ENCODE measurements around the gene TSG101. TPM values are rescaled to one million over a fixed set of nuclear protein-coding genes. Genes with fewer than 3 reads are reported as not detected.

The TSG101 gene
- total and polyA plus RNA-seq, 3 experiments from 2014 or later, result 44.8 to 55.4 (median 45.4) TPM

DNA sequence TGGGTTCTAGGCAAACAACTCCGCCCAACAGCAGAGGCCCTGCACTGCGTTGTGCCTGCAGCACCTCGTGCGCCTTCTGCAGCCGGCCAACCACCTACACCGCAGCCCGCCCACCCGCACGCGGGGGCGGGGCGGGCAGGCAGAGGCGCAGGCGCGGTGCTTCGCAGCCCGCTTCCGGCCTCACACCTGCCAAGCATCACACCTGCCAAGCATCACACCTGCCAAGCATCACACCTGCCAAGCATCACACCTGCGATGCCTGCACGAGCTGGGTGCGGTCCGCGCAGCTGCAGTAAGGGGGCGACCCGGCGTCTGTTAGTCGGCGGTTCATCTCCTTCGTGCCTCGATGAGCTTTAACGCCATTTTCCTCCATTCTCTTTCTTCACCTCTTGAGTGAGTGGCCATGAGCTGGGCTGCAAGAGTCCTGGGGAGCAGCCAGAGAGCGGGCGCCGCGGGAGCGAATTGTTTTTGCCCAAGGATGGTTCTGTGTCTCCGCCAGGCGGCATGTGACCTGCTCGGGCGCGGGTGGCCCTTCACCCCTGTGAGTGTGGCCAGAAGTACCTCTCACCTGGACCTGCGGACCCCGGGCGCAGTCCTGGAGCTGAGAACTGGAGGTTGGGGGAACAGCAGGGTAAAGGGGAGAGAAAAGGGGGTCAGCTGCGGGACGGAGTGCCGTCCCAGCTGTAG is 70.9 kb downstream of the TSG101 start, which contains the start of gene LDHAL6A:
Gene LDHAL6A, plus strand, starts transcription at position 171 of the 687 bp plus-strand sequence. CDS start 825 bp downstream, outside the sequence.
- H3K4me1 Mint-ChIP-seq, result peaks cover 0 to 7% (median 0%) of the 10 kb centered on the region in 3 donors
- CTCF ChIA-PET, result interaction anchor here (0.7 kb wide), 1 partner anchor 308 kb away, joined by 3 read pairs; no protein-coding TSS in a partner anchor
- H3K36me3 Mint-ChIP-seq, result no peaks in the 10 kb centered on the region
- H3K9me3 Mint-ChIP-seq, result peaks cover 0 to 2% (median 0%) of the 10 kb centered on the region in 5 donors
- peaks cover 4% of the 10 kb centered on the region in 2 donors for H3K27me3 Mint-ChIP-seq
- H3K27ac Mint-ChIP-seq, result no peak within 1 kb of the TSS
- peak in 1 of 5 donors; percentile 6 for DNase-seq
- H3K27me3 ChIP-seq (ENCODE audit: insufficient read depth, low read length, poor library complexity, severe bottlenecking), result no peaks in the 10 kb centered on the region
- POLR2A ChIA-PET, result no interaction called here
- H3K9me3 ChIP-seq (ENCODE audit: low read length), result no peaks in the 10 kb centered on the region
- H3K36me3 ChIP-seq (ENCODE audit: insufficient read depth, low read length), result no peaks in the 10 kb centered on the region
- no peaks in the 10 kb centered on the region for H3K4me1 ChIP-seq (ENCODE audit: insufficient read depth, low read length)
- peak within 1 kb of the TSS in 1 of 7 donors; percentile 81 for H3K4me3 Mint-ChIP-seq
- no peak within 1 kb of the TSS for H3K4me3 ChIP-seq (ENCODE audit: low read length)
- no peak within 1 kb of the TSS for H3K27ac ChIP-seq (ENCODE audit: low read depth, low read length)

DNA sequence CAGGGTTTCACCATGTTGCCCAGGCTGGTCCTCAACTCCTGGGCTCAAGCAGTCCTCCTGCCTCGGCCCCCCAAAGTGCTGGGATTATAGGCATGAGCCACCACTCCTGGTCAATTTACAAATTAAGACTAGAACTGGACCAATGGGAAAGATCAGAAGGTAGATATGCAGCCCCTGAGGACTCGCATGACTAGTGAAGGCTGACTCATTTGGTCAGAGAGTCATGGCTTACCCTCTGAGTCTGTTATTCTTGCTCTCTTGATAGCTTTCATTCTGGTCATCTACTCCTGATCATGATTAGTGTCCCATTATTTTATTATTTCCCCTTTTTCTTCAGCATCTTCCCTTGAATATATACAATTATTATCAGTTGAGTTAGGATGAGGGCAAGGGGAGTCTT is 73.8 kb downstream of the TSG101 start:
- Histone ChIP-seq H3K27ac (ENCODE audit: low read depth, low read length) (no peak overlapping the region), H3K4me1 (ENCODE audit: insufficient read depth, low read length) (no peaks in the 10 kb centered on the region), H3K27me3 (ENCODE audit: insufficient read depth, low read length, poor library complexity, severe bottlenecking) (no peaks in the 10 kb centered on the region), H3K4me3 (ENCODE audit: low read length) (no peak overlapping the region), H3K9me3 (ENCODE audit: low read length) (no peaks in the 10 kb centered on the region), H3K36me3 (ENCODE audit: insufficient read depth, low read length) (no peaks in the 10 kb centered on the region)
- no peak for DNase-seq
- H3K9me3 Mint-ChIP-seq, result peaks cover 0 to 2% (median 0%) of the 10 kb centered on the region in 5 donors
- H3K4me1 Mint-ChIP-seq, result peaks cover 0 to 7% (median 0%) of the 10 kb centered on the region in 3 donors
- H3K27me3 Mint-ChIP-seq, result peaks cover 4 to 8% of the 10 kb centered on the region in 2 donors
- H3K27ac Mint-ChIP-seq, result no peak overlapping the region
- H3K4me3 Mint-ChIP-seq, result no peak overlapping the region
- H3K36me3 Mint-ChIP-seq, result peaks cover 0 to 2% (median 0%) of the 10 kb centered on the region in 3 donors
- CTCF ChIA-PET, result no interaction called here
- POLR2A ChIA-PET, result no interaction called here

DNA sequence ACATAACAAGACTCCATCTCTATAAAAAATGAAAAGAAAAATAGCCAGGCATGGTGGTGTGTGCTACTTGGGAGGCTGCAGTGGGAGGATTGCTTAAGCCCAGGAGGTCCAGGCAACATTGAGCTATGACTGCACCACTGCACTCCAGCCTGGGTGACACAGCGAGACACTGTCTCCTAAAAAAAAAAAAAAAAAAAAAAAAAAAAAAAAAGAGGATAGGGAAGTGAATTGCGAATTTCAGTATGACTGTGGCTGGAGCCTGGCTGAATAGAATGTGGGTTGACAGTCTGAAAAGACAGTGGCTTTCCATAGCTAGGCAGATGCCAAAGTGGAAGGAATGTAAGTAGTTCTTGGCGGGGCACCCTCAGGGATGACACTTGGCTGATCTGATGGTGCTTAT is 77.5 kb downstream of the TSG101 start:
- Histone ChIP-seq H3K9me3 (ENCODE audit: low read length) (no peaks in the 10 kb centered on the region), H3K36me3 (ENCODE audit: insufficient read depth, low read length) (no peaks in the 10 kb centered on the region), H3K27me3 (ENCODE audit: insufficient read depth, low read length, poor library complexity, severe bottlenecking) (no peaks in the 10 kb centered on the region), H3K4me3 (ENCODE audit: low read length) (no peak overlapping the region), H3K4me1 (ENCODE audit: insufficient read depth, low read length) (no peaks in the 10 kb centered on the region), H3K27ac (ENCODE audit: low read depth, low read length) (no peak overlapping the region)
- Mint-ChIP-seq H3K9me3 (no peaks in the 10 kb centered on the region), H3K4me3 (no peak overlapping the region), H3K27ac (peak overlapping the region in 1 of 8 donors; percentile 59), H3K27me3 (peaks cover 2 to 13% of the 10 kb centered on the region in 2 donors), H3K4me1 (peaks cover 0 to 3% (median 0%) of the 10 kb centered on the region in 3 donors), H3K36me3 (peaks cover 0 to 2% (median 0%) of the 10 kb centered on the region in 3 donors)
- CTCF ChIA-PET, result no interaction called here
- DNase-seq, result no peak
- POLR2A ChIA-PET, result no interaction called here

DNA sequence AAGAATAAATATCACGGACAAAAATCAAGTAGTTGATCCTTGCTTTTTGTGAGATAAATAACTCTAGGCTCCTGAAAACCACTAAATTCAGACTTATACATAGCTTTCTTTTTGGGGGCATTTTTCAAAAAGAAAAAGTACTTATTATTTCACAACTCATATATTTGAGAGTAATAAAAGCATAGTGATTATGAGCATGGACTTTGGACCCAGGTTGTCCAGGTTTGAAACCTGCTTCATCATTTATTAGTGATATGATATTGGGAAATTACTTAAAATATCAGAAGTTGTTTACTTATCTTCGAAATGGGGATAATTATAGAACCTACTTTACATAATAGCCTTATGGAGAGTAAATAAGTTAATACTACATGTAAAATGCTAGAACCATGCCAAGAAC is 88.1 kb downstream of the TSG101 start:
- H3K9me3 Mint-ChIP-seq, result peaks cover 0 to 10% (median 1%) of the 10 kb centered on the region in 5 donors
- H3K36me3 Mint-ChIP-seq, result peaks cover 0 to 20% (median 3%) of the 10 kb centered on the region in 3 donors
- H3K36me3 ChIP-seq (ENCODE audit: insufficient read depth, low read length), result no peaks in the 10 kb centered on the region
- no peak overlapping the region for H3K4me3 Mint-ChIP-seq
- no peaks in the 10 kb centered on the region for H3K4me1 ChIP-seq (ENCODE audit: insufficient read depth, low read length)
- ChIA-PET CTCF (no interaction called here), POLR2A (no interaction called here)
- H3K4me1 Mint-ChIP-seq, result no peaks in the 10 kb centered on the region
- no peak for DNase-seq
- H3K4me3 ChIP-seq (ENCODE audit: low read length), result no peak overlapping the region
- H3K27me3 Mint-ChIP-seq, result peaks cover 0 to 5% of the 10 kb centered on the region in 2 donors
- no peak overlapping the region for H3K27ac Mint-ChIP-seq
- H3K27me3 ChIP-seq (ENCODE audit: insufficient read depth, low read length, poor library complexity, severe bottlenecking), result no peaks in the 10 kb centered on the region
- no peak overlapping the region for H3K27ac ChIP-seq (ENCODE audit: low read depth, low read length)
- H3K9me3 ChIP-seq (ENCODE audit: low read length), result no peaks in the 10 kb centered on the region

Other genes with a start within 250 kb of the TSG101 start
- gene HPS5, start 204.8 kb downstream of the TSG101 start, total RNA-seq, result 10 to 100 TPM; 18.5 to 19.4 TPM
- gene HPS5, start 204.8 kb downstream of the TSG101 start, polyA plus RNA-seq, result 13.8 TPM
- 10 to 100 TPM; 60.3 to 62.0 TPM for gene GTF2H1, start 204.4 kb downstream of the TSG101 start, total RNA-seq
- gene GTF2H1, start 204.4 kb downstream of the TSG101 start, polyA plus RNA-seq, result 37.4 TPM
- gene LDHA, start 132.4 kb downstream of the TSG101 start, total RNA-seq, result 1,000 to 10,000 TPM; 1,546 to 1,631 TPM
- 389 TPM for gene LDHA, start 132.4 kb downstream of the TSG101 start, polyA plus RNA-seq
- gene LDHC, start 114.6 kb downstream of the TSG101 start, total RNA-seq, result not detected
- not detected for gene LDHC, start 114.6 kb downstream of the TSG101 start, polyA plus RNA-seq
- gene LDHAL6A, start 71.1 kb downstream of the TSG101 start, total RNA-seq, result not detected
- not detected for gene LDHAL6A, start 71.1 kb downstream of the TSG101 start, polyA plus RNA-seq
- gene UEVLD, start 61.8 kb upstream of the TSG101 start, total RNA-seq, result 10 to 100 TPM; 15.6 to 16.6 TPM
- gene UEVLD, start 61.8 kb upstream of the TSG101 start, polyA plus RNA-seq, result 14.2 TPM
- under 1 TPM in 1 of 2 experiments, not detected in 1; 0.96 TPM for gene MISFA, start 72.8 kb upstream of the TSG101 start, total RNA-seq
- gene MISFA, start 72.8 kb upstream of the TSG101 start, polyA plus RNA-seq, result 0.47 TPM
- gene SPTY2D1, start 107.4 kb upstream of the TSG101 start, total RNA-seq, result 10 to 100 TPM; 23.7 to 27.3 TPM
- gene SPTY2D1, start 107.4 kb upstream of the TSG101 start, polyA plus RNA-seq, result 10.6 TPM
- gene TMEM86A, start 171.8 kb upstream of the TSG101 start, total RNA-seq, result 1 to 10 TPM; 1.0 to 1.3 TPM
- gene TMEM86A, start 171.8 kb upstream of the TSG101 start, polyA plus RNA-seq, result 0.54 TPM
- under 1 TPM; 0.20 to 0.33 TPM for gene IGSF22, start 199.2 kb upstream of the TSG101 start, total RNA-seq
- gene IGSF22, start 199.2 kb upstream of the TSG101 start, polyA plus RNA-seq, result 6.1 TPM